Measurements from ENCODE around the gene ADGRG6. TPM values are rescaled to one million over a fixed set of nuclear protein-coding genes. Genes with fewer than 3 reads are reported as not detected.

The ADGRG6 gene
- 1.3 TPM for polyA plus RNA-seq (2013, experiment 1 of 4)
- polyA plus RNA-seq (2013, experiment 2 of 4): 0.85 TPM
- 2.8 TPM for polyA plus RNA-seq (2013, experiment 3 of 4)
- polyA plus RNA-seq (2013, experiment 4 of 4): 2.5 TPM

GRCh38 chr6:142301651-142302391, at the start of gene ADGRG6:
Gene ADGRG6 (plus strand): TSS chr6:142302007. CDS start chr6:142302330, 323 bp downstream.
- WGBS, 2 experiments: 1 to 2% methylated on average over 69 of the region's 69 CpGs
- H3K4me1 ChIP-seq (ENCODE audit: control insufficient read depth, insufficient read depth, low read length): no peaks in the 10 kb centered on the region
- no peaks in the 10 kb centered on the region for H3K36me3 ChIP-seq (ENCODE audit: control insufficient read depth, insufficient read depth, low read length)
- H3K27ac ChIP-seq (ENCODE audit: insufficient read depth, low read depth, low read length, poor library complexity, severe bottlenecking): no peak within 1 kb of the TSS
- H3K4me3 ChIP-seq (ENCODE audit: insufficient read depth, low read depth, low read length): peak within 1 kb of the TSS; percentile 69
- no peaks in the 10 kb centered on the region for H3K9me3 ChIP-seq (ENCODE audit: control insufficient read depth, low read length)
- peaks cover 42% of the 10 kb centered on the region for H3K27me3 ChIP-seq (ENCODE audit: control insufficient read depth, insufficient read depth, low read length, poor library complexity, severe bottlenecking)

- no peaks in the 10 kb centered on the region for H3K4me1 ChIP-seq (ENCODE audit: control insufficient read depth, insufficient read depth, low read length)
- no peaks in the 10 kb centered on the region for H3K36me3 ChIP-seq (ENCODE audit: control insufficient read depth, insufficient read depth, low read length)
- WGBS, 2 experiments: 88 to 90% methylated on average over 5 of the region's 6 CpGs
- no peak overlapping the region for H3K4me3 ChIP-seq (ENCODE audit: insufficient read depth, low read depth, low read length)
- H3K27me3 ChIP-seq (ENCODE audit: control insufficient read depth, insufficient read depth, low read length, poor library complexity, severe bottlenecking): no peaks in the 10 kb centered on the region
- H3K27ac ChIP-seq (ENCODE audit: insufficient read depth, low read depth, low read length, poor library complexity, severe bottlenecking): no peak overlapping the region
- no peaks in the 10 kb centered on the region for H3K9me3 ChIP-seq (ENCODE audit: control insufficient read depth, low read length)
Observed at GRCh38 chr6:142254513-142254912, 47.3 kb upstream of the ADGRG6 start.

- Histone ChIP-seq H3K4me3 (ENCODE audit: insufficient read depth, low read depth, low read length) (no peak overlapping the region), H3K9me3 (ENCODE audit: control insufficient read depth, low read length) (no peaks in the 10 kb centered on the region), H3K36me3 (ENCODE audit: control insufficient read depth, insufficient read depth, low read length) (no peaks in the 10 kb centered on the region), H3K27me3 (ENCODE audit: control insufficient read depth, insufficient read depth, low read length, poor library complexity, severe bottlenecking) (no peaks in the 10 kb centered on the region), H3K27ac (ENCODE audit: insufficient read depth, low read depth, low read length, poor library complexity, severe bottlenecking) (no peak overlapping the region), H3K4me1 (ENCODE audit: control insufficient read depth, insufficient read depth, low read length) (no peaks in the 10 kb centered on the region)
- 100% methylated on average over 2 of the region's 2 CpGs; no CpG with 5 or more reads in 1 of the 2 experiments for WGBS, 2 experiments
Observed at GRCh38 chr6:142255785-142256184, 46.0 kb upstream of the ADGRG6 start.

- H3K4me1 ChIP-seq (ENCODE audit: control insufficient read depth, insufficient read depth, low read length): no peaks in the 10 kb centered on the region
- H3K4me3 ChIP-seq (ENCODE audit: insufficient read depth, low read depth, low read length): no peak overlapping the region
- H3K9me3 ChIP-seq (ENCODE audit: control insufficient read depth, low read length): no peaks in the 10 kb centered on the region
- no peak overlapping the region for H3K27ac ChIP-seq (ENCODE audit: insufficient read depth, low read depth, low read length, poor library complexity, severe bottlenecking)
- no peaks in the 10 kb centered on the region for H3K36me3 ChIP-seq (ENCODE audit: control insufficient read depth, insufficient read depth, low read length)
- H3K27me3 ChIP-seq (ENCODE audit: control insufficient read depth, insufficient read depth, low read length, poor library complexity, severe bottlenecking): no peaks in the 10 kb centered on the region
- 91 to 95% methylated on average over 6 of the region's 6 CpGs for WGBS, 2 experiments
Observed at GRCh38 chr6:142258305-142258704, 43.5 kb upstream of the ADGRG6 start.

GRCh38 chr6:142258757-142259156, 43.0 kb upstream of the ADGRG6 start:
- WGBS, 2 experiments: 95 to 97% methylated on average over 8 of the region's 8 CpGs
- H3K27ac ChIP-seq (ENCODE audit: insufficient read depth, low read depth, low read length, poor library complexity, severe bottlenecking): no peak overlapping the region
- H3K4me1 ChIP-seq (ENCODE audit: control insufficient read depth, insufficient read depth, low read length): no peaks in the 10 kb centered on the region
- H3K36me3 ChIP-seq (ENCODE audit: control insufficient read depth, insufficient read depth, low read length): no peaks in the 10 kb centered on the region
- no peaks in the 10 kb centered on the region for H3K9me3 ChIP-seq (ENCODE audit: control insufficient read depth, low read length)
- H3K4me3 ChIP-seq (ENCODE audit: insufficient read depth, low read depth, low read length): no peak overlapping the region
- H3K27me3 ChIP-seq (ENCODE audit: control insufficient read depth, insufficient read depth, low read length, poor library complexity, severe bottlenecking): no peaks in the 10 kb centered on the region

- Histone ChIP-seq H3K9me3 (ENCODE audit: control insufficient read depth, low read length) (no peaks in the 10 kb centered on the region), H3K36me3 (ENCODE audit: control insufficient read depth, insufficient read depth, low read length) (no peaks in the 10 kb centered on the region), H3K27me3 (ENCODE audit: control insufficient read depth, insufficient read depth, low read length, poor library complexity, severe bottlenecking) (no peaks in the 10 kb centered on the region), H3K4me1 (ENCODE audit: control insufficient read depth, insufficient read depth, low read length) (no peaks in the 10 kb centered on the region), H3K27ac (ENCODE audit: insufficient read depth, low read depth, low read length, poor library complexity, severe bottlenecking) (no peak overlapping the region), H3K4me3 (ENCODE audit: insufficient read depth, low read depth, low read length) (no peak overlapping the region)
- no CpG with 5 or more reads among the region's 3 CpGs for WGBS, 2 experiments
Observed at GRCh38 chr6:142260748-142261147, 41.1 kb upstream of the ADGRG6 start.

- Histone ChIP-seq H3K27ac (ENCODE audit: insufficient read depth, low read depth, low read length, poor library complexity, severe bottlenecking) (no peak overlapping the region), H3K4me1 (ENCODE audit: control insufficient read depth, insufficient read depth, low read length) (no peaks in the 10 kb centered on the region)
Observed at GRCh38 chr6:142262231-142262630, 39.6 kb upstream of the ADGRG6 start.

GRCh38 chr6:142265476-142265875, 36.3 kb upstream of the ADGRG6 start:
- H3K9me3 ChIP-seq (ENCODE audit: control insufficient read depth, low read length): no peaks in the 10 kb centered on the region
- H3K27me3 ChIP-seq (ENCODE audit: control insufficient read depth, insufficient read depth, low read length, poor library complexity, severe bottlenecking): no peaks in the 10 kb centered on the region
- WGBS, 2 experiments: 100% methylated on average over 1 of the region's 1 CpG
- no peak overlapping the region for H3K27ac ChIP-seq (ENCODE audit: insufficient read depth, low read depth, low read length, poor library complexity, severe bottlenecking)
- H3K4me3 ChIP-seq (ENCODE audit: insufficient read depth, low read depth, low read length): no peak overlapping the region
- no peaks in the 10 kb centered on the region for H3K4me1 ChIP-seq (ENCODE audit: control insufficient read depth, insufficient read depth, low read length)
- no peaks in the 10 kb centered on the region for H3K36me3 ChIP-seq (ENCODE audit: control insufficient read depth, insufficient read depth, low read length)

More at GRCh38 chr6:142262231-142262630, 39.6 kb upstream of the ADGRG6 start:
- H3K9me3 ChIP-seq (ENCODE audit: control insufficient read depth, low read length): no peaks in the 10 kb centered on the region
- no peak overlapping the region for H3K4me3 ChIP-seq (ENCODE audit: insufficient read depth, low read depth, low read length)
- H3K36me3 ChIP-seq (ENCODE audit: control insufficient read depth, insufficient read depth, low read length): no peaks in the 10 kb centered on the region
- H3K27me3 ChIP-seq (ENCODE audit: control insufficient read depth, insufficient read depth, low read length, poor library complexity, severe bottlenecking): no peaks in the 10 kb centered on the region

GRCh38 chr6:142266060-142266459, 35.7 kb upstream of the ADGRG6 start:
- Histone ChIP-seq H3K4me1 (ENCODE audit: control insufficient read depth, insufficient read depth, low read length) (no peaks in the 10 kb centered on the region), H3K27ac (ENCODE audit: insufficient read depth, low read depth, low read length, poor library complexity, severe bottlenecking) (no peak overlapping the region)
- WGBS, 2 experiments: 81 to 83% methylated on average over 3 to 4 of the region's 4 CpGs

GRCh38 chr6:142271476-142271875, 30.3 kb upstream of the ADGRG6 start:
- WGBS, 2 experiments: 67 to 88% methylated on average over 1 of the region's 1 CpG
- H3K36me3 ChIP-seq (ENCODE audit: control insufficient read depth, insufficient read depth, low read length): no peaks in the 10 kb centered on the region
- no peak overlapping the region for H3K4me3 ChIP-seq (ENCODE audit: insufficient read depth, low read depth, low read length)
- no peak overlapping the region for H3K27ac ChIP-seq (ENCODE audit: insufficient read depth, low read depth, low read length, poor library complexity, severe bottlenecking)
- H3K4me1 ChIP-seq (ENCODE audit: control insufficient read depth, insufficient read depth, low read length): no peaks in the 10 kb centered on the region
- H3K9me3 ChIP-seq (ENCODE audit: control insufficient read depth, low read length): no peaks in the 10 kb centered on the region
- H3K27me3 ChIP-seq (ENCODE audit: control insufficient read depth, insufficient read depth, low read length, poor library complexity, severe bottlenecking): no peaks in the 10 kb centered on the region

More at GRCh38 chr6:142266060-142266459, 35.7 kb upstream of the ADGRG6 start:
- Histone ChIP-seq H3K9me3 (ENCODE audit: control insufficient read depth, low read length) (no peaks in the 10 kb centered on the region), H3K4me3 (ENCODE audit: insufficient read depth, low read depth, low read length) (no peak overlapping the region), H3K27me3 (ENCODE audit: control insufficient read depth, insufficient read depth, low read length, poor library complexity, severe bottlenecking) (no peaks in the 10 kb centered on the region), H3K36me3 (ENCODE audit: control insufficient read depth, insufficient read depth, low read length) (no peaks in the 10 kb centered on the region)
